Upper lobe of left lung (tissue), 4 donors: ENCODE results near the gene GNG5.

Experiments used
- POLR2A ChIP-seq, 4 donors: fragments of 450-650 bp; IDR thresholded peaks; one replicate each; pipeline ENCODE4 v1.5.1; 2016 to 2017; ENCODE audit warnings: antibody characterized with exemption in 4 of 4, mild to moderate bottlenecking in 2 of 4
- POLR2AphosphoS5 ChIP-seq, 2 donors: sonication (generic); formaldehyde crosslinking; IDR thresholded peaks; one replicate each; pipeline ENCODE4 v1.5.1; 2017; ENCODE audit warnings: antibody characterized with exemption in 2 of 2
- TF ChIP-seq, protein P1 (sequence below), 6 experiments: fragments of 450-650 bp in 4 of 6; fragments of 200-600 bp in 2 of 6; sonication (generic) in 2 of 6; IDR thresholded peaks; one replicate each; pipeline ENCODE4 v1.5.1; 2016 to 2019; ENCODE audit warnings: antibody characterized with exemption in 6 of 6

DNA sequence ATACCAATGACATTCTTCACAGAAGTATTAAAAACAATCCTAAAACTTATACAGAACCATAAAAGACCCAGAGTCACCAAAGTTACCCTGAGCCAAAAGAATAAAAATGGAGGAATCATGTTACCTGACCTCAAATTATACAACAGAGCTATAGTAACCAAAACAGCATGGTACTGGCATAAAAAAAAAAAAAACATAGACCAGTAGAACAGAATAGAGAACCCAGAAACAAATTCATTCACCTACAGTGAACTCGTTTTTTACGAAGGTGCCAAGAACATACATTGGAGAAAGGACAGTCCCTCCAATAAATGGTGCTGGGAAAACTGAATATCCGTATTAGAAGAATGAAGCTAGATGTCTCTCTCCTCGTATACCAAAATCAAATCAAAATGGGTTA, 2.6 kb upstream of the GNG5 start:
- TF ChIP-seq POLR2AphosphoS5 (IDR thresholded peaks at IDR 0.05) (no peak), POLR2A (IDR thresholded peaks at IDR 0.05) (no peak)
- TF ChIP-seq, protein P1, sequence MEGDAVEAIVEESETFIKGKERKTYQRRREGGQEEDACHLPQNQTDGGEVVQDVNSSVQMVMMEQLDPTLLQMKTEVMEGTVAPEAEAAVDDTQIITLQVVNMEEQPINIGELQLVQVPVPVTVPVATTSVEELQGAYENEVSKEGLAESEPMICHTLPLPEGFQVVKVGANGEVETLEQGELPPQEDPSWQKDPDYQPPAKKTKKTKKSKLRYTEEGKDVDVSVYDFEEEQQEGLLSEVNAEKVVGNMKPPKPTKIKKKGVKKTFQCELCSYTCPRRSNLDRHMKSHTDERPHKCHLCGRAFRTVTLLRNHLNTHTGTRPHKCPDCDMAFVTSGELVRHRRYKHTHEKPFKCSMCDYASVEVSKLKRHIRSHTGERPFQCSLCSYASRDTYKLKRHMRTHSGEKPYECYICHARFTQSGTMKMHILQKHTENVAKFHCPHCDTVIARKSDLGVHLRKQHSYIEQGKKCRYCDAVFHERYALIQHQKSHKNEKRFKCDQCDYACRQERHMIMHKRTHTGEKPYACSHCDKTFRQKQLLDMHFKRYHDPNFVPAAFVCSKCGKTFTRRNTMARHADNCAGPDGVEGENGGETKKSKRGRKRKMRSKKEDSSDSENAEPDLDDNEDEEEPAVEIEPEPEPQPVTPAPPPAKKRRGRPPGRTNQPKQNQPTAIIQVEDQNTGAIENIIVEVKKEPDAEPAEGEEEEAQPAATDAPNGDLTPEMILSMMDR (IDR thresholded peaks at IDR 0.05): no peak
